Vagina (tissue), 2 donors: ENCODE results near the gene STOM. TPM values are rescaled to one million over a fixed set of nuclear protein-coding genes. Genes with fewer than 3 reads are reported as not detected.
A peak's percentile ranks its signal among the peaks of the same experiment; 100 is the strongest.

Source experiments
- DNase-seq, 2 donors: peaks; one replicate each; pipeline ENCODE4 v3.0.0-alpha.2; 2017; ENCODE audit errors: extremely low spot score in 2 of 2
- H3K27ac ChIP-seq: fragments of 200-600 bp; sonication (generic); one replicate; pipeline ENCODE4 v1.5.1; 2019
- H3K27me3 ChIP-seq: fragments of 200-600 bp; sonication (generic); one replicate; pipeline ENCODE4 v1.5.1; 2019
- H3K36me3 ChIP-seq, 2 donors: fragments of 200-600 bp; sonication (generic); one replicate each; pipeline ENCODE4 v1.5.1; 2017 to 2019
- H3K4me1 ChIP-seq: fragments of 200-600 bp; sonication (generic); one replicate; pipeline ENCODE4 v1.5.1; 2019
- H3K4me3 ChIP-seq, 2 donors: fragments of 200-600 bp; sonication (generic); 1 replicate in 1 of 2; 2 replicates in 1 of 2; pipeline ENCODE4 v1.5.1; 2016 to 2019
- H3K9me3 ChIP-seq: fragments of 200-600 bp; sonication (generic); one replicate; pipeline ENCODE4 v1.5.1; 2019
- POLR2A ChIP-seq, 2 donors: fragments of 450-650 bp; IDR thresholded peaks; one replicate each; pipeline ENCODE4 v1.6.1; 2017; ENCODE audit warnings: antibody characterized with exemption in 2 of 2, mild to moderate bottlenecking in 2 of 2, moderate library complexity in 2 of 2
- POLR2AphosphoS5 ChIP-seq, 2 donors: sonication (generic); formaldehyde crosslinking; IDR thresholded peaks; one replicate each; pipeline ENCODE4 v1.9.0; 2017; ENCODE audit warnings: antibody characterized with exemption in 2 of 2, mild to moderate bottlenecking in 2 of 2, low read depth in 1 of 2; ENCODE audit not compliant: insufficient read depth in 1 of 2
- intact Hi-C: fragments of 100-400 bp; cut with DNase I; formaldehyde crosslinking; loops from one replicate; pipeline ENCODE4 v1.15.1; 2023
- total RNA-seq: library from RNA; depleted of rRNA; stranded (reverse); fragments of >200 nt; gene quantifications from one replicate; pipeline ENCODE4 v1.2.3, GENCODE V29; 2016
- TF ChIP-seq, protein P1 (sequence below), 3 experiments: fragments of 450-650 bp in 2 of 3; fragments of 200-600 bp in 1 of 3; sonication (generic) in 1 of 3; IDR thresholded peaks; one replicate each; pipeline ENCODE4 v1.5.1; 2017 to 2019; ENCODE audit warnings: antibody characterized with exemption in 3 of 3, mild to moderate bottlenecking in 2 of 3, moderate library complexity in 2 of 3

Gene STOM
- total RNA-seq, 1 donor from 2014 or later: 263 TPM

DNA sequence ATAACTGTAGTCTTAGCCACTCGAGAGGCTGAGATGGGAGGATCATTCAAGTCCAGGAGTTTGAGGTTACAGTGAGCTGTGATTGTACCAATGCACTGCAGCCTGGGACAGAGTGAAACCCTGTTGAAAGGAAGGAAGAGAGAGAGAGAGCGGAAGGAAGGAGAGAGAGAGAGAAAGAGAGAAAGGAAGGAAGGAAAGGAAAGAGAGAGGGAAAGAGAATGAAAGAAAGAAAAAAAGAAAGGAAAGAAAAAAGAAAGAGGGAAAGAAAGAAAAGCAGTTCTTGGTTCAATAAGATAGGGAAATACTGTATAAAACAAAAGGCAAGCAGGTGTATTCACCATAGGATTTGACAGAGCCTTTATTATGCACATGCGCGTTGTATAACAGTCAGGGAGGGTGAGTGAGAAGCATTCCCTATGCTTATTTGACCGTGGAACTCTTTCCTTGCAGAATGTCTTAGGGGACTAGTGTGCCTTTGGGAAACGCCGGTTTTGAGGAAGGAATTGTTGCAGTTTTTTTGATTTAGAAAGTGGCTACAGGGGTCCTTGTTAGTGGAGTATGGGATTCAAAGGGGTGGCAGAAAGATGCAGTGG, 60.1 kb downstream of the STOM start:
- H3K36me3 ChIP-seq: peaks cover 0 to 97% of the 10 kb centered on the region in 2 donors
- TF ChIP-seq POLR2A (IDR thresholded peaks at IDR 0.05) (no peak), POLR2AphosphoS5 (IDR thresholded peaks at IDR 0.05; ENCODE audit: insufficient read depth in 1 of 2, low read depth in 1 of 2) (no peak)
- TF ChIP-seq, protein P1, sequence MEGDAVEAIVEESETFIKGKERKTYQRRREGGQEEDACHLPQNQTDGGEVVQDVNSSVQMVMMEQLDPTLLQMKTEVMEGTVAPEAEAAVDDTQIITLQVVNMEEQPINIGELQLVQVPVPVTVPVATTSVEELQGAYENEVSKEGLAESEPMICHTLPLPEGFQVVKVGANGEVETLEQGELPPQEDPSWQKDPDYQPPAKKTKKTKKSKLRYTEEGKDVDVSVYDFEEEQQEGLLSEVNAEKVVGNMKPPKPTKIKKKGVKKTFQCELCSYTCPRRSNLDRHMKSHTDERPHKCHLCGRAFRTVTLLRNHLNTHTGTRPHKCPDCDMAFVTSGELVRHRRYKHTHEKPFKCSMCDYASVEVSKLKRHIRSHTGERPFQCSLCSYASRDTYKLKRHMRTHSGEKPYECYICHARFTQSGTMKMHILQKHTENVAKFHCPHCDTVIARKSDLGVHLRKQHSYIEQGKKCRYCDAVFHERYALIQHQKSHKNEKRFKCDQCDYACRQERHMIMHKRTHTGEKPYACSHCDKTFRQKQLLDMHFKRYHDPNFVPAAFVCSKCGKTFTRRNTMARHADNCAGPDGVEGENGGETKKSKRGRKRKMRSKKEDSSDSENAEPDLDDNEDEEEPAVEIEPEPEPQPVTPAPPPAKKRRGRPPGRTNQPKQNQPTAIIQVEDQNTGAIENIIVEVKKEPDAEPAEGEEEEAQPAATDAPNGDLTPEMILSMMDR (IDR thresholded peaks at IDR 0.05): no peak
- no peak for DNase-seq
- H3K9me3 ChIP-seq: no peaks in the 10 kb centered on the region
- H3K27ac ChIP-seq: peak overlapping the region; percentile 46
- no peak overlapping the region for H3K4me3 ChIP-seq
- H3K27me3 ChIP-seq: no peaks in the 10 kb centered on the region
- intact Hi-C loops: loop anchor here (5.0 kb wide), 1 partner anchor 93 kb away; no protein-coding TSS in a partner anchor
- H3K4me1 ChIP-seq: peaks cover 29% of the 10 kb centered on the region

DNA sequence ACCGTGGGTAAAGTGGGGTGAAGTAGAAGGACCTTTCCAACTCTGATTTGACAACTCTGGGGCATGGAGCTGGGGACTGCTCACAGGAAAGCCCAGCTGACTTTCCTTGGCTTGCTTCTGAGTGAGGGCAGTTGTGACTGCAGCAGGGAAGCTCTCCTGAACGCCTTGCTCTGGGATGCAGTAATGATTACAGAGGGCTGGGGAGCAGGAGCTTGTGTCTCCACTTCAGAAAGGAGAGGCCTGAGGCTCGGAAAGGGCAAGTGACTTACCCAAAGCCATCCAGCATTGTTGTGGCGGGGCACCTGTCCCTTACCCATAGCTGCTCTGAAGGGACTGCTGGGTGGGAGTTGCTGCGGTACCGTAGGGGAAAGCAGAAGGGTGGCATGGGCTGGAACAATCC, 60.9 kb downstream of the STOM start:
- intact Hi-C loops: no loop called here
- no peak overlapping the region for H3K4me3 ChIP-seq
- no peaks in the 10 kb centered on the region for H3K9me3 ChIP-seq
- peaks cover 36% of the 10 kb centered on the region for H3K4me1 ChIP-seq
- DNase-seq: no peak
- H3K27me3 ChIP-seq: no peaks in the 10 kb centered on the region
- peak overlapping the region; percentile 46 for H3K27ac ChIP-seq
- H3K36me3 ChIP-seq: peaks cover 0 to 97% of the 10 kb centered on the region in 2 donors
- TF ChIP-seq, protein P1 (IDR thresholded peaks at IDR 0.05): no peak
- TF ChIP-seq POLR2AphosphoS5 (IDR thresholded peaks at IDR 0.05; ENCODE audit: insufficient read depth in 1 of 2, low read depth in 1 of 2): peak in 1 of 2 donors; percentile 29

DNA sequence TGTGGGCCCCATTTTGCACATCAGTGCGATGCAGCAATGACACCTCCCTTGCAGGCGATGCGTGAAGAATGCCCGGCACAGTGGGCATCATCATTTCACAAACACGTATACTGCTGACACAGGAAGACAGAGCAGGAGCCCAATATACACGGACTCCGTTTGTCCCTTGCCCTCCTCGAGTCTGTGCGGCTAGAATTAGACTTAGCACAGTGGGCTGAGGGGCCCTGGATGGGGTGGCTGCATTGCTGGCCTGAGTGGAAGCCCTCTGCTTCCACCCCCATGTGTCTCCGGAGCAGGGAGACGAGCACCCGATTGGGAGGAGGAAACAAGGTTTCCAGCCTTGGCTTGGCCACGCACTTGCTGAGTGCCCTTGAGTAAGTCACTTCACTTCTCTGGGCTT, 61.3 kb downstream of the STOM start:
- Histone ChIP-seq H3K36me3 (peaks cover 0 to 97% of the 10 kb centered on the region in 2 donors), H3K4me1 (peaks cover 40% of the 10 kb centered on the region), H3K27me3 (no peaks in the 10 kb centered on the region), H3K27ac (peak overlapping the region; percentile 46), H3K9me3 (no peaks in the 10 kb centered on the region), H3K4me3 (no peak overlapping the region)
- peak in 1 of 2 donors; percentile 54 for TF ChIP-seq POLR2AphosphoS5 (IDR thresholded peaks at IDR 0.05; ENCODE audit: insufficient read depth in 1 of 2, low read depth in 1 of 2)
- no peak for TF ChIP-seq POLR2A (IDR thresholded peaks at IDR 0.05)
- TF ChIP-seq, protein P1 (IDR thresholded peaks at IDR 0.05): no peak
- DNase-seq: no peak
- intact Hi-C loops: no loop called here

DNA sequence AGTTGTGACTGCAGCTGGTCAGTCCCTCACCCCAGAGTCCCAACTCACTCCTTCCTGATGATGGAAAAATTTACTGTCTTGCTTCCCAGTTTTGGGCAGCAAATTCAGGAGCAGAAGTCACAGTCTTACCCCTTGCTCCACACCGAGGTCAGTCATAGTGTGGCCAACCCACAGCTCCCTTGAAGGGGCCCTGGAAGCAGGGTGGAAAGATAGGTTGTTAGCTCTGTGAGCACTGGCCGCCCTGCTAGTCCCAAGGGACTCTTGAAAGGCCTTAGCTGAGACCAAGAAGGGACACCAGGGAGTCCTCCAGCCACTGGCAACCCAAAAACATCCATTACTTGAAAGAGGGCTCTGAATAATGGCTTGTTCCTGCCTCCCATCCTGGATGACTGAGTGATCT, 62.1 kb downstream of the STOM start:
- Histone ChIP-seq H3K36me3 (peaks cover 0 to 97% of the 10 kb centered on the region in 2 donors), H3K27me3 (no peaks in the 10 kb centered on the region), H3K4me3 (no peak overlapping the region), H3K9me3 (no peaks in the 10 kb centered on the region), H3K27ac (peak overlapping the region; percentile 97), H3K4me1 (peaks cover 48% of the 10 kb centered on the region)
- intact Hi-C loops: no loop called here
- TF ChIP-seq, protein P1 (IDR thresholded peaks at IDR 0.05): no peak
- TF ChIP-seq POLR2AphosphoS5 (IDR thresholded peaks at IDR 0.05; ENCODE audit: insufficient read depth in 1 of 2, low read depth in 1 of 2) (no peak), POLR2A (IDR thresholded peaks at IDR 0.05) (no peak)
- no peak for DNase-seq

DNA sequence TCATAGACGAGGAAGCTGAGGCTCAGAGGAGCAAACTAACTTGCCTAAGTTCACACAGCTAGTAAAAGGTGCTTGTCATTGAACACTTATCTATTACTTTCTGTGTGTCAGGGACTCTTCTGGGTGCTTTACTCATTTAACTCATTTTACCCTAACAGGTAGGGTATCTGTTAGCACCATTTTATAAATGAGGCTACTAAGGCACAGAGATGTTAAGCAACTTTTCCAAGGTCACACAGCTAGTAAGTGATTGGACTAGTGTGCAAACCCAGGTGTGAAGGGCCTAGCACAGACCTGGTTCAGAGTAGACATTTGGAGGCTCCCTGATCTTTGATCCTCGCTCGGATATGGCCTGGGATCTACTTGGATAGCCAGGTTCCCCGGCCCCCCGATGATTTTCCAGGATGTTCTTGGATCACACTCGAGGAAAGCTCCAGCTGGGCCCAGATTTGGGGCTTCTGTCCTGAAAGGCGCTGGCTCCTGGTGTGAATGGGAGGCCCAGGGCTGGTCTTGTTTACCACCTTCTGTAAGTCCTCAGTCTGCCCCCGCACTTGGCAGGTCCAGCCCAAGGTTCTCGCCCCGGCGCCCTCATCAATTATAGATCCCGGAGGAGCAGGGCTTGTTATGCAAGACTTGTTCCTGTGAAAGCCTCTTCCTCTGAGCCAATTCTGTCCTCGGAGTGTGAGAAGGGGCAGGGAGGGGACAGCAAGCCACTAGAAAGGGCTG, 64.6 kb downstream of the STOM start:
- Histone ChIP-seq H3K27ac (peak overlapping the region; percentile 97), H3K36me3 (peaks cover 0 to 85% of the 10 kb centered on the region in 2 donors), H3K27me3 (no peaks in the 10 kb centered on the region), H3K4me1 (peaks cover 74% of the 10 kb centered on the region), H3K9me3 (no peaks in the 10 kb centered on the region), H3K4me3 (no peak overlapping the region)
- DNase-seq: peak in 1 of 2 donors; percentile 99
- TF ChIP-seq, protein P1 (IDR thresholded peaks at IDR 0.05): no peak
- TF ChIP-seq POLR2AphosphoS5 (IDR thresholded peaks at IDR 0.05; ENCODE audit: insufficient read depth in 1 of 2, low read depth in 1 of 2): peak; percentile 61 to 76
- TF ChIP-seq POLR2A (IDR thresholded peaks at IDR 0.05): no peak
- intact Hi-C loops: no loop called here
